GM13977 (cell line): Measurements from ENCODE around the gene FRMPD1.

ENCODE experiments used
- DNase-seq: peaks from one replicate; pipeline ENCODE4 v3.0.0; 2012; ENCODE audit warnings: low spot score
- CTCF ChIP-seq: IDR thresholded peaks from 2 replicates; pipeline ENCODE4 v1.5.1; 2012; ENCODE audit warnings: mild to moderate bottlenecking, control low read depth; ENCODE audit not compliant: insufficient read depth; ENCODE audit errors: extremely low read depth, missing control alignments
- in situ Hi-C: fragments of 300-500 bp; cut with MboI; formaldehyde crosslinking; loops from one replicate; pipeline ENCODE4 v1.12.0; 2022; ENCODE audit warnings: low sequenced_read_pairs, low pct_unique_long_range_greater_than_20kb, mixed read lengths, inconsistent platforms; ENCODE audit not compliant: unreplicated experiment

FRMPD1 gene

DNA sequence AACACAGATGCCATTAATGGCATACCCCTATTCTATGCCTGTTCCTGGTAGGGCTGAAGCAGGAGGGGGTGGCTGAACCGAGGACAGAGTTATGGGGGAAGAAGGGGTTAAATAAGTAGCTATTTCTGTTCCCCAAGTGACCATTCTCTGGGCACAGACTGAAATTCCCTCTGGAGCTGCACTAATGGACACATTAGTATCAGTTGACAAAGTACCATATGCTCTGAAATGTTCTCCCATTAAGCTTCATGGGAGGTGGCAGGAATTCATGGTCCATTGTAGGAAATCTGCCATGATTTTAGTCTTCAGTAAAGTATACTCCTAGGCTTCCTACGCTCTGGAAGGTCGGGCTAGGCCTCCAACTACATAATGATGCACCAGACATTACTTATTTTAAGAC, 10.5 kb upstream of the FRMPD1 start:
- no peak for DNase-seq

GRCh38 chr9:37641331-37641730, 9.4 kb upstream of the FRMPD1 start:
- in situ Hi-C loops = no loop called here
- no peak for TF ChIP-seq CTCF
- DNase-seq = no peak

More for the DNA sequence above, 10.5 kb upstream of the FRMPD1 start:
- in situ Hi-C loops = no loop called here
- TF ChIP-seq CTCF = no peak

DNA sequence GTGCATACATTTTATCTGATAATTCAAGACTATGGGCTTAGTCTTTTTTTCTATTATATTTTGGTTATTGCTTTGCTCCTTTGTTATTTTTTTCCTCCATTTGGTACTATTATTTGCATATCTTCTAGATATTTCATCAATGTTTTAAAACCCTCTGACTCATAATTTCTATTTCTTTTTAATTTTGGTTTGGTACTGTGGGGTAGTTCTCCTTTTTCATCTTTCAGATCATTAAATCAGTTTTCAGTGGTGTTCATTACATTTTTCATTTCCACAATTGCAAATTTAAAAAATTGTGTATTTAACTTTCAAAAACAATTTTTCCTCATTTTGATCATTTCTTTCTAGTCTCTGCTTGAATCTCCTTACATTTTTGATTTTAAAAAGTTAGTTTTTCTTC, 7.5 kb upstream of the FRMPD1 start:
- TF ChIP-seq CTCF = no peak
- DNase-seq = no peak
- in situ Hi-C loops = no loop called here

GRCh38 chr9:37645903-37646506, 4.7 kb upstream of the FRMPD1 start:
- in situ Hi-C loops = no loop called here
- TF ChIP-seq CTCF = no peak
- DNase-seq = no peak

GRCh38 chr9:37650299-37650872, 368 bp upstream of the FRMPD1 start:
- in situ Hi-C loops = no loop called here
- TF ChIP-seq CTCF = no peak
- DNase-seq = no peak

DNA sequence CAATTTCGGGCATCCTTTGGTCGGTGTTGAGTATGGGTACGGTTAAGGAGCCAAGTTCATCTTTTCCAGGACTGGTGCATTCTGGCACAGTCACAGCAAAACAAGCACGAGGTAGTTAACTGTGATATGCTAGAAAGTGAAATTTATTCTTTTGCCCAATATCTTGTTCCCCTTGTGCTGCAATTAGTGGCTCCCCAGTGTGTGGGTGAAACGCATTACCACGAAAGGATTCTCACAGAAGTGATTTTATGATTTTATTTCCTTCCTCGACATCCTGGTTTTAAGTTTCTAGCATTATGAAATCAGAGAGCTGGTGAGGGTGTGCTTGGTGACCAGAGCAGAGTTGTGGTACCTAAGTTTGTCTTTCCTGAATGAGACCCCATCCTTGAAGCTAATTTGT, 1.5 kb downstream of the FRMPD1 start:
- in situ Hi-C loops = no loop called here
- no peak for DNase-seq
- TF ChIP-seq CTCF = no peak

DNA sequence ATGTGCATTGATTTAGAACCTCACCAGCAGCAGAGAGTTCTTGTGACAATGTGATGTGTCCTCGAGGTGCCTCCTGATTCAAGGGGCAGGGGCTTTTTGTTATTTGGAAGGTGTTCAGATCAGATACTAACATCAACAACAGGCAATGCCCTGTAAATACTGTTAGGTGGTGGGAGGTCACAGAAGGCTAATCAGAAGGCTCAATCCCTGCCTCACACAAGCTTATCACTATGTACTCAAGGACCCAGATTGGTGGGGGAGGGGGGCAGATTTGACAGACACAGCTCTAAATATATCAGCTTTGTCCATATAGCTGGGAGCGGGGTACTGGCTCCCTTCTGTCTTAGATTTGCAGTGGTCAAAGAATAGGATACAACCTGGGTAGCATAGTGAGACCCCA, 2.6 kb downstream of the FRMPD1 start:
- TF ChIP-seq CTCF = no peak
- DNase-seq = no peak
- in situ Hi-C loops = no loop called here
